GM12878 (cell line): ENCODE measurements around the gene BEAN1. TPM values are rescaled to one million over a fixed set of nuclear protein-coding genes. Genes with fewer than 3 reads are reported as not detected.

Experiments
- ATAC-seq: fragments of 200-7000 bp; cut with Tn5 transposase; 3 replicates; pipeline ENCODE4 v1.9.1; 2020; ENCODE audit warnings: mild to moderate bottlenecking, moderate library complexity
- BruUV-seq: library from RNA; stranded (reverse); fragments of 400-500 nt; replicated peaks from 2 replicates; lab custom pipeline; 2021; lab: Mats Ljungman, UMichigan
- CTCF ChIA-PET: fragments of 300-600 bp; sonication (Branson Sonifier 250); formaldehyde crosslinking; extraction: SDS; loops from one replicate; lab custom pipeline; 2021; ENCODE audit warnings: inconsistent platforms; lab: Yijun Ruan, JAX
- POLR2A ChIA-PET: fragments of 350-600 bp; formaldehyde crosslinking; extraction: SDS; loops from one replicate; lab custom pipeline; 2021; ENCODE audit warnings: inconsistent platforms; lab: Charles Lee
- RAD21 ChIA-PET: fragments of 300-600 bp; sonication (Branson Sonifier 250); formaldehyde crosslinking; loops from one replicate; lab custom pipeline; 2023; ENCODE audit warnings: antibody characterized with exemption; ENCODE audit not compliant: unreplicated experiment; lab: Charles Lee
- SMC1A ChIA-PET: fragments of 300-600 bp; sonication (Branson Sonifier 250); formaldehyde crosslinking; loops from one replicate; lab custom pipeline; 2023; ENCODE audit not compliant: unreplicated experiment, uncharacterized antibody; lab: Charles Lee
- DNase-seq: peaks from one replicate; pipeline ENCODE4 v3.0.0-alpha.2; 2011; ENCODE audit warnings: low read depth, low spot score
- FAIRE-seq: peaks from 3 replicates; lab custom pipeline; 2011; peaks lifted over from hg19 to GRCh38; lab: Jason Lieb, UNC
- H2AFZ ChIP-seq: 2 replicates; pipeline ENCODE4 v1.6.0; 2011; ENCODE audit warnings: low read depth, low read length, control low read depth; ENCODE audit not compliant: control insufficient read depth
- H3K27ac ChIP-seq: 2 replicates; pipeline ENCODE4 v1.5.1; 2011; ENCODE audit warnings: control low read depth; ENCODE audit not compliant: control insufficient read depth, insufficient read depth
- H3K27me3 ChIP-seq, 2 experiments: replicated peaks in 1 of 2; 2 replicates each; pipeline versions ENCODE4 v1.6.0 to v1.6.1; 2011; ENCODE audit warnings: low read length in 1 of 2; ENCODE audit not compliant: control insufficient read depth in 2 of 2, insufficient read depth in 2 of 2
- H3K36me3 ChIP-seq, 2 experiments: 2 replicates each; pipeline ENCODE4 v1.5.1; 2011; ENCODE audit warnings: low read length in 1 of 2; ENCODE audit not compliant: control insufficient read depth in 2 of 2, insufficient read depth in 2 of 2
- H3K4me1 ChIP-seq: 2 replicates; pipeline ENCODE4 v1.6.1; 2011; ENCODE audit warnings: mild to moderate bottlenecking, low read length, moderate library complexity, mixed read lengths; ENCODE audit not compliant: control insufficient read depth, insufficient read depth
- H3K4me2 ChIP-seq: 2 replicates; pipeline ENCODE4 v1.6.0; 2011; ENCODE audit warnings: control low read depth; ENCODE audit not compliant: control insufficient read depth, insufficient read depth
- H3K4me3 ChIP-seq: fragments of 200-600 bp; sonication (generic); 2 replicates; pipeline ENCODE4 v1.5.1; 2016
- H3K79me2 ChIP-seq: 2 replicates; pipeline ENCODE4 v1.6.0; 2011; ENCODE audit warnings: low read length; ENCODE audit not compliant: control insufficient read depth, insufficient read depth
- H3K9ac ChIP-seq: 2 replicates; pipeline ENCODE4 v1.8.0; 2011; ENCODE audit warnings: low read length, control low read depth, mixed read lengths; ENCODE audit not compliant: control insufficient read depth, insufficient read depth
- H3K9me3 ChIP-seq: replicated peaks from 3 replicates; pipeline ENCODE4 v1.5.1; 2011; ENCODE audit warnings: mild to moderate bottlenecking, low read length; ENCODE audit not compliant: control insufficient read depth, insufficient read depth
- H4K20me1 ChIP-seq: 2 replicates; pipeline ENCODE4 v1.6.0; 2011; ENCODE audit not compliant: control insufficient read depth, insufficient read depth
- HDAC2 ChIP-seq: fragments of 200-600 bp; sonication (generic); IDR thresholded peaks from 2 replicates; pipeline ENCODE4 v1.6.1; 2017
- IKZF2 ChIP-seq, 2 experiments: fragments of 450-650 bp; IDR thresholded peaks; 2 replicates each; pipeline ENCODE4 v1.6.1; 2017; ENCODE audit warnings: mild to moderate bottlenecking in 2 of 2, moderate library complexity in 2 of 2
- PAX8 ChIP-seq: fragments of 450-650 bp; IDR thresholded peaks from 2 replicates; pipeline ENCODE4 v1.6.1; 2017; ENCODE audit warnings: mild to moderate bottlenecking, moderate library complexity
- RAD21 ChIP-seq: IDR thresholded peaks from 2 replicates; pipeline ENCODE4 v1.6.1; 2011; ENCODE audit warnings: mild to moderate bottlenecking, low read depth, low read length, moderate library complexity; ENCODE audit not compliant: insufficient read depth
- SMAD1 ChIP-seq: fragments of 450-650 bp; IDR thresholded peaks from 2 replicates; pipeline ENCODE4 v1.6.1; 2018; ENCODE audit warnings: mild to moderate bottlenecking, low read depth; ENCODE audit not compliant: partially characterized antibody
- SPI1 ChIP-seq: IDR thresholded peaks from 2 replicates; pipeline ENCODE4 v1.6.1; 2011; ENCODE audit warnings: low read depth, mild to moderate bottlenecking, low read length, moderate library complexity, borderline replicate concordance; ENCODE audit not compliant: insufficient read depth
- SRF ChIP-seq, 2 experiments: IDR thresholded peaks; 2 replicates each; pipeline ENCODE4 v1.6.1; 2011; ENCODE audit warnings: low read depth in 2 of 2, low read length in 2 of 2, mild to moderate bottlenecking in 1 of 2, moderate library complexity in 1 of 2
- STAT3 ChIP-seq: IDR thresholded peaks from 2 replicates; pipeline ENCODE4 v1.6.1; 2011; ENCODE audit warnings: low read depth, low read length, improper control_type of control experiment
- TCF7 ChIP-seq: IDR thresholded peaks from 2 replicates; pipeline ENCODE4 v1.6.1; 2014; ENCODE audit warnings: antibody characterized with exemption, borderline replicate concordance
- ZNF217 ChIP-seq: fragments of 450-650 bp; IDR thresholded peaks from 2 replicates; pipeline ENCODE4 v1.6.1; 2017; ENCODE audit warnings: antibody characterized with exemption, mild to moderate bottlenecking
- WGBS: methylation state at CpG from one replicate; pipeline ENCODE4 v1.1.6; 2016; ENCODE audit warnings: low lambda C conversion rate; ENCODE audit not compliant: insufficient replicate concordance, insufficient coverage; ENCODE audit errors: missing lambda C conversion rate; 5-methylcytosine and 5-hydroxymethylcytosine counted together
- in situ Hi-C: fragments of 300-500 bp; cut with MboI; formaldehyde crosslinking; loops from 9 replicates; pipeline ENCODE4 v1.14.3; 2018; ENCODE audit warnings: mixed read lengths
- intact Hi-C: fragments of 100-400 bp; cut with micrococcal nuclease; formaldehyde crosslinking; loops from one replicate; pipeline ENCODE4 v1.14.2; 2022; ENCODE audit not compliant: unreplicated experiment
- polyA plus RNA-seq, 11 experiments: library from polyadenylated mRNA; depleted of rRNA in 4 of 11; unstranded in 6 of 11; stranded (reverse) in 5 of 11; fragments of >200 nt; fragmentation: Nextera tagmentation in 4 of 11; fragmentation: Illumina TruSeq in 1 of 11; extraction: Ambion mirVana in 4 of 11; extraction: Trizol in 1 of 11; gene quantifications; 1 replicate in 1 of 11; 2 replicates in 10 of 11; pipeline versions ENCODE4 v1.2.1 to v1.2.3, GENCODE V29; 2011 to 2016; ENCODE audit warnings: inconsistent platforms in 2 of 11, missing spikeins in 2 of 11, low read depth in 1 of 11
- total RNA-seq, 4 experiments: library from RNA; depleted of rRNA in 3 of 4; stranded (reverse); fragments of >200 nt in 3 of 4; fragmentation: Illumina TruSeq in 1 of 4; extraction: Trizol in 1 of 4; gene quantifications; 2 replicates each; pipeline versions ENCODE4 v1.2.1 to v1.2.3, GENCODE V29; 2013 to 2021
- TF ChIP-seq, protein P1 (sequence below): fragments of 450-650 bp; IDR thresholded peaks from 2 replicates; pipeline ENCODE4 v1.6.1; 2017; ENCODE audit warnings: low read depth, mild to moderate bottlenecking, moderate library complexity
- TF ChIP-seq, protein P2 (sequence below): fragments of 450-650 bp; IDR thresholded peaks from 2 replicates; pipeline ENCODE4 v1.6.1; 2017; ENCODE audit warnings: borderline replicate concordance
- TF ChIP-seq, protein P3 (sequence below): fragments of 450-650 bp; IDR thresholded peaks from 2 replicates; pipeline ENCODE4 v1.6.1; 2017; ENCODE audit warnings: mild to moderate bottlenecking

BEAN1 gene
- total and polyA plus RNA-seq, 10 of the 15 experiments (the other 5 are each of a cell fraction or from before 2014, with no cell fraction given): not detected

DNA sequence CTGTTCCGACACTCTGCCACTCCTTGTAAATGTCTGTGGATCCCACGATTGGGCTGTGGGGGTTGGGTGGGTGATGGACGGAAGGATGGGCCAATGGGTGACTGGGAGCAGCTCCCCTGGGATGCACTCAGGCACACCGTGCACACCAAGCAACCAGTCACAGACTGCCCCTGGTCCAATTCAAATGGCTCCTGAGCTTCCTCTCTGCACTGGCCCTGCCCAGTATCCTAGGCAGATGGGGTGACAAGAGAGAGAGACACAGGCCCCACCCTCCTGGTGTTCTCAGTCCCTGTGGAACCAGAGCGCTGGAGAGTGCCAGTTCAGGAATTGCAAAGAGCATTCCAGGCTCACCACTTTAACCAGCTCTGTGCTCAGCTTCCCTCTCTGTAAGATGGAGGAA, 32.8 kb downstream of the BEAN1 start:
- Histone ChIP-seq H3K36me3 (no peaks in the 10 kb centered on the region), H3K9me3 (no peaks in the 10 kb centered on the region; the same call in 2 of the 3 replicates), H3K79me2 (no peaks in the 10 kb centered on the region), H3K4me3 (no peak overlapping the region), H3K4me2 (no peak overlapping the region), H3K27me3 (peaks cover 0 to 5% of the 10 kb centered on the region in 2 experiments; a peak in 3 of 4 replicates), H4K20me1 (no peaks in the 10 kb centered on the region), H3K9ac (no peak overlapping the region), H3K27ac (no peak overlapping the region), H3K4me1 (no peaks in the 10 kb centered on the region)
- ChIA-PET SMC1A (no interaction called here), POLR2A (interaction anchor here (0.7 kb wide), 1 partner anchor 9 kb away, joined by 3 read pairs; no protein-coding TSS in a partner anchor), CTCF (no interaction called here)
- WGBS: 34% methylated on average over 5 of the region's 5 CpGs
- intact Hi-C loops: no loop called here
- FAIRE-seq (no peak), DNase-seq (no peak), ATAC-seq (no peak)
- no TSS peak for BruUV-seq
- in situ Hi-C loops: no loop called here
- TF ChIP-seq TCF7 (no peak), SRF (IDR thresholded peaks at IDR 0.05; ENCODE audit: low read depth in 2 of 2, low read length in 2 of 2) (no peak), STAT3 (no peak), ZNF217 (no peak), SPI1 (no peak), RAD21 (no peak)
- TF ChIP-seq, all 136 proteins: peak for 0
- H2AFZ ChIP-seq: no peak overlapping the region
- RAD21 ChIA-PET: no interaction called here

DNA sequence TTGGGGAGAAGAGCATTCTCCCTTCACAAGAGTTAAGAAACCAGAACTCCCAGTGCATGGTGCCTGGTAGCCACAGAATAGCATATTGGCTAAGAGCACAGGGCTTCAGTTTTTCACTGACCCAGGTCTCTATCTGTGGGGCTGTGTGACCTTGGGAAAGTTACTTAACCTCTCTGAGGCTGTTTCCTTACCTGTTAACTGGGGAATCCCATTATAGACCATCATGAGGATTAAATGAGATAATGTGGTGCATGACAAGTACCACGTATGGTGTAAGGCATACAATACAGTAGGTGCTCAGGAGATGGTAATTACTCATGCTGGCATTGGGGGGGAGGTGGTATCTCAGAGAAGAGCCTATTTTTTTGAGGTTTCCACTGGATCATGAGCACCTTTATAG, 33.6 kb downstream of the BEAN1 start:
- ChIA-PET RAD21 (no interaction called here), CTCF (no interaction called here), POLR2A (no interaction called here), SMC1A (no interaction called here)
- H3K79me2 ChIP-seq: no peaks in the 10 kb centered on the region
- intact Hi-C loops: no loop called here
- DNase-seq (no peak), FAIRE-seq (no peak), ATAC-seq (no peak)
- H3K9me3 ChIP-seq: no peaks in the 10 kb centered on the region; the same call in 2 of the 3 replicates
- H4K20me1 ChIP-seq: no peaks in the 10 kb centered on the region
- no peak overlapping the region for H3K9ac ChIP-seq
- H3K4me3 ChIP-seq: no peak overlapping the region
- no peaks in the 10 kb centered on the region for H3K36me3 ChIP-seq
- H3K4me1 ChIP-seq: no peaks in the 10 kb centered on the region
- no peak overlapping the region for H3K27ac ChIP-seq
- BruUV-seq: no TSS peak
- H3K4me2 ChIP-seq: no peak overlapping the region
- in situ Hi-C loops: no loop called here
- no peak overlapping the region for H2AFZ ChIP-seq
- WGBS: 5% methylated on average over 1 of the region's 1 CpG
- H3K27me3 ChIP-seq: peaks cover 0 to 5% of the 10 kb centered on the region in 2 experiments; a peak in 3 of 4 replicates
- TF ChIP-seq HDAC2 (no peak), PAX8 (no peak), SMAD1 (no peak), IKZF2 (IDR thresholded peaks at IDR 0.05) (no peak)
- TF ChIP-seq, protein P1, sequence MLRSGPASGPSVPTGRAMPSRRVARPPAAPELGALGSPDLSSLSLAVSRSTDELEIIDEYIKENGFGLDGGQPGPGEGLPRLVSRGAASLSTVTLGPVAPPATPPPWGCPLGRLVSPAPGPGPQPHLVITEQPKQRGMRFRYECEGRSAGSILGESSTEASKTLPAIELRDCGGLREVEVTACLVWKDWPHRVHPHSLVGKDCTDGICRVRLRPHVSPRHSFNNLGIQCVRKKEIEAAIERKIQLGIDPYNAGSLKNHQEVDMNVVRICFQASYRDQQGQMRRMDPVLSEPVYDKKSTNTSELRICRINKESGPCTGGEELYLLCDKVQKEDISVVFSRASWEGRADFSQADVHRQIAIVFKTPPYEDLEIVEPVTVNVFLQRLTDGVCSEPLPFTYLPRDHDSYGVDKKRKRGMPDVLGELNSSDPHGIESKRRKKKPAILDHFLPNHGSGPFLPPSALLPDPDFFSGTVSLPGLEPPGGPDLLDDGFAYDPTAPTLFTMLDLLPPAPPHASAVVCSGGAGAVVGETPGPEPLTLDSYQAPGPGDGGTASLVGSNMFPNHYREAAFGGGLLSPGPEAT: no peak
- TF ChIP-seq, protein P2, sequence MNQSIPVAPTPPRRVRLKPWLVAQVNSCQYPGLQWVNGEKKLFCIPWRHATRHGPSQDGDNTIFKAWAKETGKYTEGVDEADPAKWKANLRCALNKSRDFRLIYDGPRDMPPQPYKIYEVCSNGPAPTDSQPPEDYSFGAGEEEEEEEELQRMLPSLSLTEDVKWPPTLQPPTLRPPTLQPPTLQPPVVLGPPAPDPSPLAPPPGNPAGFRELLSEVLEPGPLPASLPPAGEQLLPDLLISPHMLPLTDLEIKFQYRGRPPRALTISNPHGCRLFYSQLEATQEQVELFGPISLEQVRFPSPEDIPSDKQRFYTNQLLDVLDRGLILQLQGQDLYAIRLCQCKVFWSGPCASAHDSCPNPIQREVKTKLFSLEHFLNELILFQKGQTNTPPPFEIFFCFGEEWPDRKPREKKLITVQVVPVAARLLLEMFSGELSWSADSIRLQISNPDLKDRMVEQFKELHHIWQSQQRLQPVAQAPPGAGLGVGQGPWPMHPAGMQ: no peak
- TF ChIP-seq, protein P3, sequence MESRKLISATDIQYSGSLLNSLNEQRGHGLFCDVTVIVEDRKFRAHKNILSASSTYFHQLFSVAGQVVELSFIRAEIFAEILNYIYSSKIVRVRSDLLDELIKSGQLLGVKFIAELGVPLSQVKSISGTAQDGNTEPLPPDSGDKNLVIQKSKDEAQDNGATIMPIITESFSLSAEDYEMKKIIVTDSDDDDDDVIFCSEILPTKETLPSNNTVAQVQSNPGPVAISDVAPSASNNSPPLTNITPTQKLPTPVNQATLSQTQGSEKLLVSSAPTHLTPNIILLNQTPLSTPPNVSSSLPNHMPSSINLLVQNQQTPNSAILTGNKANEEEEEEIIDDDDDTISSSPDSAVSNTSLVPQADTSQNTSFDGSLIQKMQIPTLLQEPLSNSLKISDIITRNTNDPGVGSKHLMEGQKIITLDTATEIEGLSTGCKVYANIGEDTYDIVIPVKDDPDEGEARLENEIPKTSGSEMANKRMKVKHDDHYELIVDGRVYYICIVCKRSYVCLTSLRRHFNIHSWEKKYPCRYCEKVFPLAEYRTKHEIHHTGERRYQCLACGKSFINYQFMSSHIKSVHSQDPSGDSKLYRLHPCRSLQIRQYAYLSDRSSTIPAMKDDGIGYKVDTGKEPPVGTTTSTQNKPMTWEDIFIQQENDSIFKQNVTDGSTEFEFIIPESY: no peak
